ENCODE results near the gene ZSCAN22. TPM values are rescaled to one million over a fixed set of nuclear protein-coding genes. Genes with fewer than 3 reads are reported as not detected.

The ZSCAN22 gene
- total RNA-seq, 1 experiment from 2014 or later: not detected

DNA sequence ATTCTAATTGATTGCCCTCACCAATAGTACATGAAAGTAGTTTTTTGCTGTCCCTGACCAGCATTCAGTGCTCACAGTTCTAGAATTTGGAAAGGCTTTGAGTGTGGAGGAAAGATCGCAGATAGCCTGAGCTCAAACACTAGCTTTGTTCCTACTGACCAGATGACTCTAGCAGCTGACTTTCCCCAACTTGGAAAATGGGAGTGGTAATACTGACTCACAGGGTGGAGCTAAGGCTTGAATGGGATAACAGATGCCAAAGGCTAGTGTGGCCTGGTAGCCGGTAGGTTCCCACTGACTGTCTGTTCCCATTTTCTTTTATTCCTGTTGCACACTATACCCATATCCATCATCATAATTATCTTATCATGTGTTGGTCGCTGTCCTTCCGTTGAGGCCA, 3.7 kb downstream of the ZSCAN22 start:
- H3K4me1 ChIP-seq (replicated peaks; ENCODE audit: insufficient read depth): no peaks in the 10 kb centered on the region; the same call in 1 of the 2 replicates
- H2AFZ ChIP-seq: no peak overlapping the region
- CTCF ChIA-PET: no interaction called here
- H3K27me3 ChIP-seq (ENCODE audit: insufficient read depth, low read depth): no peaks in the 10 kb centered on the region
- no TSS peak for BruUV-seq (replicated peaks)
- POLR2A ChIA-PET (ENCODE audit: unreplicated experiment): interaction anchor here (0.6 to 1.0 kb wide), 4 partner anchors 32 to 133 kb away, joined by 3 to 5 read pairs (median 4); no protein-coding TSS in a partner anchor
- no peak overlapping the region for H3K27ac ChIP-seq
- H3K9me2 ChIP-seq (ENCODE audit: insufficient read depth): no peaks in the 10 kb centered on the region
- H3K4me3 ChIP-seq: no peak overlapping the region
- peak; percentile 9 to 55 for DNase-seq
- peaks cover 16% of the 10 kb centered on the region for H3K79me2 ChIP-seq (ENCODE audit: low read depth)
- H3F3A ChIP-seq (ENCODE audit: insufficient read depth, low read depth): peaks cover 9% of the 10 kb centered on the region; the same call in 1 of the 2 replicates
- no peaks in the 10 kb centered on the region for H3K9me3 ChIP-seq (ENCODE audit: insufficient read depth, low read depth)
- peak overlapping the region; percentile 49 for H3K4me2 ChIP-seq
- TF ChIP-seq, protein P1, sequence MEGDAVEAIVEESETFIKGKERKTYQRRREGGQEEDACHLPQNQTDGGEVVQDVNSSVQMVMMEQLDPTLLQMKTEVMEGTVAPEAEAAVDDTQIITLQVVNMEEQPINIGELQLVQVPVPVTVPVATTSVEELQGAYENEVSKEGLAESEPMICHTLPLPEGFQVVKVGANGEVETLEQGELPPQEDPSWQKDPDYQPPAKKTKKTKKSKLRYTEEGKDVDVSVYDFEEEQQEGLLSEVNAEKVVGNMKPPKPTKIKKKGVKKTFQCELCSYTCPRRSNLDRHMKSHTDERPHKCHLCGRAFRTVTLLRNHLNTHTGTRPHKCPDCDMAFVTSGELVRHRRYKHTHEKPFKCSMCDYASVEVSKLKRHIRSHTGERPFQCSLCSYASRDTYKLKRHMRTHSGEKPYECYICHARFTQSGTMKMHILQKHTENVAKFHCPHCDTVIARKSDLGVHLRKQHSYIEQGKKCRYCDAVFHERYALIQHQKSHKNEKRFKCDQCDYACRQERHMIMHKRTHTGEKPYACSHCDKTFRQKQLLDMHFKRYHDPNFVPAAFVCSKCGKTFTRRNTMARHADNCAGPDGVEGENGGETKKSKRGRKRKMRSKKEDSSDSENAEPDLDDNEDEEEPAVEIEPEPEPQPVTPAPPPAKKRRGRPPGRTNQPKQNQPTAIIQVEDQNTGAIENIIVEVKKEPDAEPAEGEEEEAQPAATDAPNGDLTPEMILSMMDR (conservative IDR thresholded peaks at IDR 0.05): no peak
- TF ChIP-seq EZH2 (IDR thresholded peaks at IDR 0.05; ENCODE audit: low read depth): no peak
- no peaks in the 10 kb centered on the region for H3K36me3 ChIP-seq (ENCODE audit: low read depth)
- intact Hi-C loops (cut with micrococcal nuclease; ENCODE audit: unreplicated experiment): no loop called here
- no peaks in the 10 kb centered on the region for H4K20me1 ChIP-seq (ENCODE audit: insufficient read depth)

DNA sequence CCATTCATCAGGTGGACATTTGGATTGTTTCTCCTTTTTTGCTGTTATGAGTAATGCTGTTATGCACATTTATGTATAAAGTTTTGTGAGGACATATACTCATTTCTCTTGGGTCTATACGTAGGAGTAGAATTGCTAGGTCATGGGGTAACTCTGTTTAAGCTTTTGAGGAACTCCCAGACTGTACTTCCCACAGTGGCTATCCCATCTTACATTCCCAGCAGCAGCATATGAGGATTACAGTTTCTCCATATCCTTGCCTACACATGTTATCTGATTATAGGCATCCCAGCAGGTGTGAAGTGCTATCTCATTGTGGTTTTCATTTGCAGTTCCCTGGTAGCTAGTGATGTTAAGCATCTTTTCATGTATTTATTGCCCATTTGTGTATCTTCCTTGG, 5.9 kb downstream of the ZSCAN22 start:
- Histone ChIP-seq H2AFZ (no peak overlapping the region), H3K9me2 (ENCODE audit: insufficient read depth) (no peaks in the 10 kb centered on the region), H3K27me3 (ENCODE audit: insufficient read depth, low read depth) (no peaks in the 10 kb centered on the region), H3K27ac (no peak overlapping the region), H3K4me1 (replicated peaks; ENCODE audit: insufficient read depth) (no peaks in the 10 kb centered on the region; the same call in 1 of the 2 replicates), H3K4me2 (no peak overlapping the region), H3K79me2 (ENCODE audit: low read depth) (peaks cover 3% of the 10 kb centered on the region), H3F3A (ENCODE audit: insufficient read depth, low read depth) (peaks cover 2% of the 10 kb centered on the region; the same call in 1 of the 2 replicates), H3K36me3 (ENCODE audit: low read depth) (no peaks in the 10 kb centered on the region), H3K9me3 (ENCODE audit: insufficient read depth, low read depth) (no peaks in the 10 kb centered on the region), H3K4me3 (no peak overlapping the region), H4K20me1 (ENCODE audit: insufficient read depth) (no peaks in the 10 kb centered on the region)
- intact Hi-C loops (cut with micrococcal nuclease; ENCODE audit: unreplicated experiment): no loop called here
- DNase-seq: no peak
- TF ChIP-seq EZH2 (IDR thresholded peaks at IDR 0.05; ENCODE audit: low read depth): no peak
- BruUV-seq (replicated peaks): no TSS peak
- ChIA-PET CTCF (no interaction called here), POLR2A (ENCODE audit: unreplicated experiment) (no interaction called here)

DNA sequence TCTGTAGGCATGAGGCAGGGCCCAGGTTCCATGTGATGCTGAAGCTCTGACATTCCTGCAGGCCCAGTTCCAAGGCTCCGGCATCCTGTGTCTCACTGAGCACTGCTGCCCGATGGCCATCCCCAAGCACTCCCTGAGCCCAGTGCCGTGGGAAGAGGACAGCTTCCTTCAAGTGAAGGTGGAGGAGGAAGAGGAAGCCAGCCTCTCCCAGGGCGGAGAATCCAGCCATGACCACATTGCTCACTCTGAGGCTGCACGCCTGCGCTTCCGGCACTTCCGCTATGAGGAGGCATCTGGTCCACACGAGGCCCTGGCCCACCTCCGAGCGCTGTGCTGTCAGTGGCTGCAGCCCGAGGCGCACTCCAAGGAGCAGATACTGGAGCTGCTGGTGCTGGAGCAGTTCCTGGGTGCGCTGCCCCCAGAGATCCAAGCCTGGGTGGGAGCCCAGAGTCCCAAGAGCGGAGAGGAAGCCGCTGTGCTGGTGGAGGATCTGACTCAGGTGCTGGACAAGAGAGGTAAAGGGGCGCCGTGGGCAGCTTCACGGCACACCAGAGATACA, 8.0 kb downstream of the ZSCAN22 start:
- no peaks in the 10 kb centered on the region for H3K27me3 ChIP-seq (ENCODE audit: insufficient read depth, low read depth)
- H3K36me3 ChIP-seq (ENCODE audit: low read depth): no peaks in the 10 kb centered on the region
- no TSS peak for BruUV-seq (replicated peaks)
- H3K79me2 ChIP-seq (ENCODE audit: low read depth): no peaks in the 10 kb centered on the region
- intact Hi-C loops (cut with micrococcal nuclease; ENCODE audit: unreplicated experiment): no loop called here
- H3K9me2 ChIP-seq (ENCODE audit: insufficient read depth): no peaks in the 10 kb centered on the region
- no peaks in the 10 kb centered on the region for H3F3A ChIP-seq (ENCODE audit: insufficient read depth, low read depth)
- H3K4me2 ChIP-seq: no peak overlapping the region
- TF ChIP-seq, protein P1 (conservative IDR thresholded peaks at IDR 0.05): no peak
- no peak for TF ChIP-seq EZH2 (IDR thresholded peaks at IDR 0.05; ENCODE audit: low read depth)
- H3K27ac ChIP-seq: no peak overlapping the region
- H3K4me1 ChIP-seq (replicated peaks; ENCODE audit: insufficient read depth): no peaks in the 10 kb centered on the region; the same call in 1 of the 2 replicates
- ChIA-PET POLR2A (ENCODE audit: unreplicated experiment) (no interaction called here), CTCF (no interaction called here)
- no peaks in the 10 kb centered on the region for H3K9me3 ChIP-seq (ENCODE audit: insufficient read depth, low read depth)
- no peak overlapping the region for H3K4me3 ChIP-seq
- DNase-seq: no peak
- no peaks in the 10 kb centered on the region for H4K20me1 ChIP-seq (ENCODE audit: insufficient read depth)
- H2AFZ ChIP-seq: no peak overlapping the region

DNA sequence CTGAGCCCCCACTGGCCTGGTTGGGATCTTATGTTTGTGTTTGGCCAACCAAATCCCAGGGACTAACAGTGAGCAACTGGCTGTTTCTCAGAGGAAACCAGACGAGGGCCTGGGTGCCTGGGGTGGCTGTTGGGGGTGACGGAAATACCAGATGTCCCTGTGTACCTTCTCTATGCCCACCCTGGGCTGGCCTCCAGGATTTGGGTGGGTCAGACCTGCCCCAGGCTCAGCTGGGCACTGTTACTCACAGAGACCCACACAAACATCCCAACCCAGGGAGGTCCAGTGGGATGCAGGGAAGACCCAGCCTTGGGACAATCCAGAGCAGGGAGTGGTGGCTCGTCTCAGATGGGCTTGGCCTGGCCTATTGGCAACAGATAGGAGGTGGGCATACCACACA, 8.8 kb downstream of the ZSCAN22 start:
- CTCF ChIA-PET: no interaction called here
- no TSS peak for BruUV-seq (replicated peaks)
- H3K4me2 ChIP-seq: no peak overlapping the region
- intact Hi-C loops (cut with micrococcal nuclease; ENCODE audit: unreplicated experiment): no loop called here
- no peak overlapping the region for H2AFZ ChIP-seq
- POLR2A ChIA-PET (ENCODE audit: unreplicated experiment): no interaction called here
- H3K9me2 ChIP-seq (ENCODE audit: insufficient read depth): no peaks in the 10 kb centered on the region
- no peaks in the 10 kb centered on the region for H3K36me3 ChIP-seq (ENCODE audit: low read depth)
- no peak overlapping the region for H3K27ac ChIP-seq
- TF ChIP-seq EZH2 (IDR thresholded peaks at IDR 0.05; ENCODE audit: low read depth): no peak
- TF ChIP-seq, protein P1 (conservative IDR thresholded peaks at IDR 0.05): no peak
- H3F3A ChIP-seq (ENCODE audit: insufficient read depth, low read depth): no peaks in the 10 kb centered on the region
- H3K4me3 ChIP-seq: no peak overlapping the region
- no peaks in the 10 kb centered on the region for H4K20me1 ChIP-seq (ENCODE audit: insufficient read depth)
- DNase-seq: no peak
- H3K9me3 ChIP-seq (ENCODE audit: insufficient read depth, low read depth): no peaks in the 10 kb centered on the region
- no peaks in the 10 kb centered on the region for H3K27me3 ChIP-seq (ENCODE audit: insufficient read depth, low read depth)
- H3K4me1 ChIP-seq (replicated peaks; ENCODE audit: insufficient read depth): no peaks in the 10 kb centered on the region; the same call in 1 of the 2 replicates
- no peaks in the 10 kb centered on the region for H3K79me2 ChIP-seq (ENCODE audit: low read depth)

All from PC-9 (cell line).